Measurements from ENCODE around the gene HS3ST4.
A peak's percentile ranks its signal among the peaks of the same experiment; 100 is the strongest.
"Not testable (repeated sequence)": the region's sequence is repeated elsewhere in the genome, so short reads cannot be mapped to it uniquely, and the experiment has no call there.

Gene HS3ST4

DNA sequence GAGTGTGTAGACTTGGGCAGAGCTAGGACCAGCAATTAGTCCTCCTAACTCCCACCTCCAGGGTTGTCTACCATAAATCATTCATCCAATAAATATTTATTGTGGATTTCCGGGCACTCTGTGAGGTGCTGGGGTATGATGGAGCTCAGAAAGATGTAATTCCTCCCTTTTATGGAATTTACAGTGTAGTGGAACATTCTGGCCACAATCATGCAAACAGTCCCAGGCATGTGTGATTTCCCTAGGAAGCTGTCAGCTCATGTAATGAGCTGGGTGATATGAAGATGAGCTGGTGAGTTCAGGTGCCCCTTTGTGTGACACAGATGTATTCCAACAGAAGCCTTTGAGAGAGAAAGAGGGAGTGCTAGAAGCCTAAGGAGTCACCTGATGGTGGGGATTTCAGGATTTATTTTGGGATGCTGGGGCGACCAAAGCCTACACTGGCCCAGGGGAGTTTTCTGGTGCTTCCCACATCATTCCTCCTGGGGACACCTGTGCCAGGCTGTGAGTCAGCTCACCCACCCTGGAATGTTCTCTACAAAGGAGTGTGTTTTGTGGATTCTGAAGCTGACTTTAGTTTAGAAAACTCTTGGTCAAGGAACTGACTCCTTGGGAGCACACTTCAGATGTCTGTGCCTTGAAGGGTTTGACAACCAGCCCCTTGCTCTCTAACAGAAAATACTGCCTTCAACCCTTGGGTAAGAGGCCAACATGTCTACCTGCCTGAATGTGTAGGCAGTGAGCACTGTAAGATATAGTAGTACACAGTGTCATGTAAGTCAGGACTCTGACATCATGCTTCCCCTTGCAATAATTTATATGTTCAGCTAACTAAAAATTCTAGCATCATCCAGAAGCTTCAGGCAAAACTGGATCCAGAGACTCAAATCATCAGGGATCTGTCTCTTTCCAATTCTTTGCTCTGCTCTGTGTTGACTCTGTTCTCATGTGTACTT lies 42.9 kb downstream of the HS3ST4 start:
- DNase-seq = no peak

DNA sequence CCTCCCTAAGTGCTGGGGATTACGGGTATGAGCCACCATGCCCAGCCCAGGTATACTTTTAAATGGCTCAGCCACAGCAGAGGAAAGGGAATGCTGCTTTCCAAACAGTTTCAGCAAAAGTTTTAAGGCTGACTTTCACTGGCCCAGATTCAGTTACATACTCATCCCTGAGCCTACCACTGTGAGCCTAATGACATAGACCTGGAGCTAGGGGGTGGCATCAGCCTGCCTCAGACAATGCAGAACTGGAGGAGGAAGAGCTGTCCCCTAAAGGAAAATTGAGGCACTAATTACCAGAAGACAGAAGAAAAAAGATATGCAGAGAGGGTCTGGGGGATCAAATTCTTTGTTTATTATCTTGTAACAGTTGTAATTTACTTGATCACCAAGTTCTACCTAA lies 43.9 kb downstream of the HS3ST4 start:
- DNase-seq = no peak

DNA sequence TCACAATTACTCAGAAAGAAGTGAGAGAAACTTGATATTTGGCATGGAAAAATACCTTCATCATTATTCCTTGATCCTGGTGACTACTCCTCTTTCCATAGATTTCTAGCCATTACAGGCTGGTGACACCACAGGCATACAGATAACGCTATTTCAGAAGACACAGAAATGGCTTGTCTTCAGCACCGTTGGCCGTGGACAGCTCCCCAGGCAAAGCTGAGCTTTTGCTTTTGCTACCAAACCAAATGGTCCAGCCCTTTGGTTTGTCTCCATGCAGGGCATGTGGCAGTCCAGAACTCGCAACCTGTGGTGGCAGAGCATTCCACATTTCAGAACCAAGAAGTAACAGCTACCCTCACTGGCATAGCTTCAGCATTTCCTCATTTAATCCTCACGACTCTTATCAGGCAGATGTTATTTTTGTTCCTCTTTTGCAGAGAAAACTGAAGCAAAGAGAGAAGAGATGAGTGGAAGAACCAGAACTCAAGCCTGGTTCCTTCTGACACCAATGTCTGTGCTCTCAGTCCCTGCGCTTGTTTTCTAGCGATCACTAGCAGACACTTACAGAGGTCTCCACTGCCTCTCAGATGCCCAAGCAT lies 55.5 kb downstream of the HS3ST4 start:
- DNase-seq = no peak

DNA sequence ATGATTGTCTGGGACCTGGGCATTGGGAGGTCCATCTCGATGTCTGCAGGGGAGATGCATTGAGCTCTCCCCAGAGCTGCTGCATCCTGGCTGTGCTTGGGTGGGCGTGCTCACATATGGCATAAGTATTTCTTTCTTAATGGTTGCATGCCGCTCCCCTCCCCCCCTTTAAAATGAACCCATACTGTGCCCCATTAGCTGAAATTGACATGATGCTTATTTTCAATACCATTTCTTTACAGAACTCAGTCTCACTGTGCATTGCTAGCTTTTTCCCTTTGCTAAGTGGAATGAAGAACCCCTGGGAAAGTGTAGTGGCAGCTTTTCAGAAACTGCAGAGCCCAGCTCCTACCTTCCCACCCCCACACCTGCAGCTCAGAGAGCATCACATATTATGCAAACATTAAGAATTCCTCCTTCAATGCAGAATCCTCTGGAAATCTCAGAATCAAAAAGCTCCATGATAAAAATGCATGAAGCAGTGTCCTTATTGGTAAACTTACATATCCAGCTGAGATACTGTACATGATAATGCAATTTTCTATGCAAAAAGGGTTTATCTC lies 56.4 kb downstream of the HS3ST4 start:
- no peak for DNase-seq

DNA sequence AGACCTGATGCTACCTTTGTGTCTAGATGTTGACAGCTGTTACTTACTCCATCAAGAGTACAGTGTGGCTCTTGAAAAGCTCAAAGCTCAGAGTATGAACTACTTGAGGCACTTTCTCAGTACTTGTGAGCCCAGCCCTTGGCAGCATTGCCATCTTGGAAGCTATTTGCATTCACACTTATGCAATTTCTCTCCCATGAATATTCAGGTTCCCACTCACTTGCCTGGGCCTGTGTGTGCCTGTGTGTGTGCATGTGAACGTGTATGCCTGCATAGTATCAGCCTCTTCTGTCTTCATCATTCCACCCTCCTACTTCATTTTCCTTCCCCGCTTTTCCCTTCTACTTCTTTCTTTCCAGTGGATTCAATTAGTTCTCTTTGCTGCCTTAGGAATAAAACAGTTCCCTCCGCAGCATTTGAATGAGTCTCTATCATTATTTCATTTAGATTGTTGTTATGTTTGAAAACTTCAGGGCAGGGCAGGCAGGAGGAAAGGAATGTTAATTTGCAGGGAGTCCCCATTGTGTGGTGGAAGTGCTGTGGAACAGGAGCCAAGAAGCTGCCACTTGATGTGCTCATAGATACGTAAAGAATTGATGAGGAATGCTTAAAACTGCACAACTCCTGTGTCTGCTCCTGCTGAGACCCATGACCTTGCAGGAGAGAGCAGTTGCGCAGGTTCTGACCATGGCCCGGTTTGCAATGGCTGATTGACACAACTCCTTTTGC lies 58.9 kb downstream of the HS3ST4 start:
- DNase-seq = peak in 1 of 2 donors; percentile 9

DNA sequence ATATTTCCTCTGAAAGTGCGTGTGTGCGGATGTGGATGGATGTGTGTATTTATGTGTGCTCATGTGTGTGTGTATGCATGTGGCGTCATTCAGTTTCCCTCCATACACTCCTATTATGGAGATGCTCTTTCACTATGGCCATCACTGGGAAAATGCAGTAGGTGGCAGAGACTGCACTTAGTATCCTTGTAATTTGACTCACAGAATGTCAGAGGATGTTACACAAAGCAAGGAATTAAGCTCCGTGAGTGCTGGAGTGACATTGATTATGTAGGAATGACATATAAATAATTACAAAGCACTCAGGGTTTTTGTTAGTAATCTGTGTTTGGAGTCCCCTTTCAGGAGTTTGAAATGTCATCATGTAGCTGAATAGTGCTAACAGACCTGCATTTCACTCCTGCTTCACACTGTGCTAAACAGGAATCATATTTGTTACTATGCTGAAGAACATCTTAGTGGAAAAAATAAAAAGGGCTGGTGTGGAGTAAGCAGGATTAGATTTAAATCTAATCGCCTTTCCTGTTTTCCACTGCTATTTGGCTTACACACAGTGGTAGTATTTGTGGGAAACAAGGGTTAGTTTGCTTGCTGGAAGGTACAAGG lies 59.6 kb downstream of the HS3ST4 start:
- DNase-seq = no peak

DNA sequence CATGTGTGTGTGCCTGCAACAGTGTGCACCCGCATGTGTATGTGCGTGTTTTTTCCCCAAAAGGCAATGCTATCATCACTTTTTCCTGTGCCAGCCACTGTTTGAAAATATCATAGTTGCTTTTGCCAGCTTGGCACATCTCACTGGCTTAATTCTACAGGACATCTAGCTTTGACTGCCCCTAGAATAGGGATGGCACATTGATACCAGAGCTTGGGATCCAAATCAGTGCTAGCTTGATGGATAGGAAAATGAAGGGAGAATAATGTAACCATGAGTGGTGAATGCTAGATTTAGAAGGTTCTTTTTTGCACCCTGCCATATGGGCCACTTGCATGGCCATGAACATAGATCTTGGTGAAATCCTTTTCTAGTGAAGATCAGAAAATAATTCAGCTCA lies 72.7 kb downstream of the HS3ST4 start:
- DNase-seq = no peak

DNA sequence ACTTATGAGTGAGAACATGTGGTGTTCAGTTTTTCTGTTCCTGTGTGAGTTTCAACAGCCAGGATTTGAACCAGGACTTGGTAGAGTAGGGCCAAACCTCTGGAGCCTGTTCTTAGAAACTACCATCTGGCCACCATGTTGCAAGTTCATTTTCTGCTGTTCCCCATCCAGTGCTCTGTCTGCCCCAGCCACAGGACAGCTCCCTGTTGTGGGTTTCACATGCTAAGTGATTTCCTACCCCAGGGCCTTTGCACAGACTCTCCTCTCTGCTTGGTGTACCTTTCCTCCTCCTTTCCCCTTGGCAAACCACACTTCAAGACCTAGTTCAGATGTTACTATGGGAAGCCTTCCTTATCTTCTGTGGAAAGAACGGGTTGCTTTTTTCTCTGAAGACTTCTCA lies 79.5 kb downstream of the HS3ST4 start:
- no peak for DNase-seq

DNA sequence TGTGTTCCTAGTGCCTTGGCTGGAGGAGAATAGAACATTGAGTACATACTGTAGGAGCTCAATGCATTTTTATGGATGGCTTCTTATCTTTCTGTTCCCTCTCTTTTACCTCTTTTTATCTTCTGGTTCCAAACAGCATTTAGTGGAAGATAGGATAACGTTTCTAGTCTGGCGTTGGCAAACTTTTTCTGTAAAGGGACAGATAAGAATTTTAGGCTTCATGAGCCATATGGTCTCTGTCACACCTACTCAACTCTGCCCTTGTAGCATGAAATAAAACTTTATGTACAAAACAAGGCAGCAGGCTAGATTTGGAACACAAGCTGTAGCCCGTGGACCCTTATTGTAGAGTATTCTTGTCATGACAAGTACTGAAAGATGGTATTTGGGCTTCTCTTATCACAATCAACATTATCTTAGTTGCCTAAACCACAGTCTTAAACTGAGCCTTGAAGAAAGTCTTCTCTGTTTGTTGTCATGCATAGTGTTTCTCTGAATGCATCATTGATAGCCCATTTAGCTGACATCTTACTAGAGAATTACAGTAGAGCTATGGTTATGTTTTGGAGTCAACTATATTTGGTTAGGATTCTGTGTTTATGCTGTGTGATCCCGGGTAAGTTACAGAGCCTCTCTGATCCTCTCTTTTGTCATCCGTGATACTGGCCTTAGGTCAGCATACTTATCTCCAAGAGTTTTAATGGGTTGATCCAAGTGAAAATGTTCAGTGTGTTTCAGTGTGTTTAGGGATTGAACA lies 80.2 kb downstream of the HS3ST4 start:
- DNase-seq = no peak

DNA sequence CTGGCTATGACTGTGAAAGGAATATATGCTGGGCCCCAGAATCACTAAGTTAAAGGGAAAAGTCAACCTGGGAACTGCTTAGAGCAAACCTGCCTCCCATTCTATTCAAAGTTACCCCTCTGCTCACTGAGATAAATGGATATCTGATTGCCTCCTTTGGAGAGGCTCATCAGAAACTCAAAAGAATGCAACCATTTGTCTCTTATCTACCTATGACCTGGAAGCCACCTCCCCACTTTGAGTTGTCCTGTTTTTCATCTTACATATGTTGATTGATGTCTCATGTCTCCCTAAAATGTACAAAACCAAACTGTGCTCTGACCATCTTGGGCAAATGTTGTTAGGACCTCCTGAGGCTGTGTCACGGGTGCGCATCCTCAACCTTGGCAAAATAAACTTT lies 84.5 kb downstream of the HS3ST4 start:
- not testable (repeated sequence) for DNase-seq

DNA sequence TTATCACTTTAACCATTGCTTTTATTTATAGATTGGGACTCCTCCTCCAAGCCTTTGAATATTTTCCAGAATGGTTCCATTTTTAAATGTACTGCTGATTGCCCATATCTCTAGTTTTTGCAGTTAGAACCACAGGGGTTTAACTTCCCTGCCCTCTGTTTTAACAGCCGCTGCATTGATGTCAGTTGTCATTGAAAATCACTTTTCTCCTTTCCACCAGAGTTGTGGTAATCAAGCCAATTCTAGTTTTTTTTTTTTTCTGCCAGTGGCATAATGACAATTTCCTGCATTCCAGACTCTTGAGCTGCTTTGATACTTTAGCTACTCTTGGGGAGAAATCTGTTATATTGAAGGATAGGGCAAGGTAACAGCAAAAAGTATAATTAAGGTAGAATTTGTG lies 91.5 kb downstream of the HS3ST4 start:
- no peak for DNase-seq

DNA sequence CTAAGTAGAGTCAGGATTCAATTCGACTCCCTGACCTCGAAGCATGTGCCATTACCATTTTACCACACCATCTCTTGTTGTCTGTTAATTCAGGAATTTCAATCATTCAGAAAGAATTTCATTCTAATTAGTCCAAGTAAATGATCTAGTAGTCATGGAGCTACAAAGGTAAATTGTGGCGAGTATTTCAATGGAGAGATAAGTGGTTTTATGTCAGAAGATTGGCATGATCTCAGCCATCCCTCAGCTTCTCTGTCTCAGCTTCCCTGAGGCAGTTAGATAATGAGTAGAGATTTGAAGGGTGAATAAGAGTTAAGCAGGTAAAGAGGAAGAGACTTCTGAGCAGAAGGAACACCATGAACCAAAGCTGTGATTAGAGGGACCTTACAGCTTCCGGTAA lies 93.6 kb downstream of the HS3ST4 start:
- no peak for DNase-seq

DNA sequence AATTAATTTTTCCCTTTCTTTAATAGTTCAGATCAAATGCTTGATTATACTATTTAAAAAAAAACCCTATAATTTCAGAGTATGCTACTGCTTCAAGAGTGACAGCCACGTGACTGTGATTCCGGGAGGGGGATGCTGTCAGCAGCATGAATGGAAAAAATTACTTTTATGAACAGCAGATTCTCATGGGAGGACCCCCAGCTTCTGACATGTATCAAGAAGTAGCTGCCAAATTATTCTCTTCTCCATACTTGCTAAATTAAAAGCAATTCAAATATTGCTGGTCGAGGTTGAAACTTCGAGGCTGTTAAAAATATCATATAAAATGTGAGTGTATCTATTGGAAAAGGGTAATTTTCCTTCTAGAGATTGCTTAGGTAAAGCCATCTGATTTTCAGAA lies 95.0 kb downstream of the HS3ST4 start:
- DNase-seq = no peak

DNA sequence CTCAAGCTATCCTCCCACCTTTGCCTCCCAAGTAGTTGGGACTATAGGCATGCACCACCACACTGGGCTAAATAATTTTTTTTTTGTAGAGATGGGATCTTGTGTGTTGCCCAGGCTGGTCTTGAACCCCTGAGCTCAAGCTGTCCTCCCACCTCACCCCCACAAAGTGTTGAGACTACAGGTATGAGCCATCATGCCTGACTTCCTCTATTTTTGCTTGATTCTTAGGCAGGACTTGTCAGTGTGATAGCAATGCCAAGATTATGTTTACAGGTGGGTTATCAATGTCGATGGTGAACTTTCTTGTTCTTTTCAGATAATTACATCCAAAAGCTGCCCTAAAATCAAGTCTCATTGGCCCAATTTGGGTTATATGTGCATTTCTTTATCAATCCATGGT lies 96.9 kb downstream of the HS3ST4 start:
- no peak for DNase-seq

DNA sequence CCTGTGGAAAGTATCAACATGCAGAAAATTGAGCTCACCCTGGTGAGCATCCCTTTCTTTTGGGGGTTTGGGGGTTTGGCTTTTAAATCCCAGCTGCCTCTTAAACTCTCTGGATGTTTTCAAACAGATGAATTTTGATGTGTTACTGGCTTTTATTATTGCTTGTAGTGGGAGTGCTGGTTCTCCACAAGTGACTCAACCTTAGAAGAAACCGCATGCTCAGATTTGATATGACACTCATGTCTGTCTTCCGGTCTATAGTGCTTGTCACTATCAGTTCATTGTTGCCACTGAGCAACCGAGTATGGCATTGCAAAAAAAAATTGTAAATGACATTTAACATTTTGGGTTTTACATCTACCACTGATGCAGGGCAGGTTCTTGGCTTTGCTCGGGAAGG lies 104.5 kb downstream of the HS3ST4 start:
- DNase-seq = no peak

DNA sequence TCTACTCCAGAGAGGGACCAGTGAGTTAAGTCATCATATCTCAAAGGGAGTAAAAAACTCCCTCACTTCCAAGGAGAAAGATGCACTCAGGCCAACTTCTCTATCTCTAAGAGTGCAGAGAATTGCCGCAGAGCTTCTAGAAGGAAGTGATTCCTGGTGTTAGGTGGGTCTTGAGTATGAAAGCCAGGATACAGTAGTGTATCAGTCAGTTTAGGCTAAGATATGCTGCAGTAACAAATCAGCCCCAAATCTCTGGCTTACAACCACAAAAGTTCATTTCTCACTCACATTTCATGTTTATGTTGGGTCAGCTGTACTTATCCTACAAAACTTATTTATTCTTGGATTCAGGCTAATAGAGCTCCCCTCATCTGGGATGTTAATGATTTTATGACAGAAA lies 106.3 kb downstream of the HS3ST4 start:
- no peak for DNase-seq

DNA sequence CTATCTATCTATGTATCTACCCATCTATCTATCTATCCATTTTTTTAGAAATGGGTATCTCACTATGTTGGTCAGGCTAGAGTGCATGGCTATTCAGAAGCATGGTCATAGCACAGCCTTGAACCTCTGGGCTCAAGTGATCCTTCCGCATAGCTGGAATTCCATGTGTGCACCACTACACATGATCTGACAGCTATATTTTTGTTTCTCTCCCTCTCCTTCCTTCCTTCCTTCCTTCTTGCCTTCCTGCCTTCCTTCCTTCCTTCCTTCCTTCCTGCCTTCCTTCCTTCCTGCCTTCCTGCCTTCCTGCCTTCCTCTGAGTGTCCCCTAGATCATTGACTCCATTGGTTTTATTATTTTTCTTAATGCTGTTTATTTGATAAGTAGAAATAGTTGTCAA lies 108.1 kb downstream of the HS3ST4 start:
- DNase-seq = no peak

DNA sequence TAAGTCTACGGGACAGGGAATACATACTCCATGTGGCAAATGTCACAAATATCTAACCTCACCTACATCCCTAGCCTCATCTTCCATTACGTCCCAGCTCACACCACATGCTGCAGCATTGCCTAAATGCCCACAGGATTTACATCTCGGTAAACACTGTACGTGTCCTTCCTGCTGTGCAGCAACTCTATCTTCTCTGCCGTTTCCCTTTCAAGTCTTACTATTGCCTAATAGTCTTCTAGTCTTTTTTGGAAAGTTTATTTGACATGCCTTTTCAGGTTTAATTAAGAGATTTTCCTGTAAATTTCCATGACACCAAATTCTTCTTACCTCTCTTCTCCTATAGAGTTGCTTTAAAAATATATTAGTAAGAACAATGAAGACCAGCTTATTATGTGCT lies 120.5 kb downstream of the HS3ST4 start:
- no peak for DNase-seq

DNA sequence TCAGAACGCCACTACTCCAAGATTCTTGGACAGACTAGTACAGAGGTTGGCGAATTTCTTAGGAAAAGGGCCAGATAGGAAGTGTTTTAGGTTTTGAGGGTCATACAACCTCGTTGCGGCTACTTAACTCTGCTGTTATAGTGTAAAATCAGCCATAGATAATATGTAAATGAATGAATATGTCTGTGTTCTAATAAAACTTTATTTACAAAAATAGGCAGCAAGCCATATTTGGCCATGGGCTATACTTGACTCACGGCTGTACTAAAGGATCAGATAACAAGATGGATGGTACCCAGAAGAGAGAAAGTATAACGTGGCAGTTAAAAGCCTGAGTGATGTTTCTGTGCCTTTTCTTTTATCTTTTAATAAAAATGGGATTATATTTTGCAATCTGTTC lies 125.5 kb downstream of the HS3ST4 start:
- no peak for DNase-seq

DNA sequence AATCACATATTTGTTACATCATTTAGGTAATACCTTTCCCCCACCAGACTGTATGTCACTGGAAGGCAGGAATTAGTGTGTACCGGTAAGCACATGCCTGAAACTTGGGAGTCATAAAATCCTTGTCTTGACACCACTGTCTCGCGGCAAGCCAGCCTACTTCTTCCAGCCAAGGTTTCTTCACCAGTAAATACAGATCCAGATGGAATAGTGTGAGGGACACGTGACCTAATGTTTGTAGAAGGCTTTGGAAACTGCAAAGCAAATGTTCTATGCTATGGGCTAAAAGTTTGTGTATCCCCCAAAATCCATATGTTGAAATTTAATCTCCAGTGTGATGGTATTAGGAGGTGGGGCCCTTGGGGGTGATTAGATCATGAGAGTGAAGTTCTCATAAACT lies 126.1 kb downstream of the HS3ST4 start:
- DNase-seq = no peak

DNA sequence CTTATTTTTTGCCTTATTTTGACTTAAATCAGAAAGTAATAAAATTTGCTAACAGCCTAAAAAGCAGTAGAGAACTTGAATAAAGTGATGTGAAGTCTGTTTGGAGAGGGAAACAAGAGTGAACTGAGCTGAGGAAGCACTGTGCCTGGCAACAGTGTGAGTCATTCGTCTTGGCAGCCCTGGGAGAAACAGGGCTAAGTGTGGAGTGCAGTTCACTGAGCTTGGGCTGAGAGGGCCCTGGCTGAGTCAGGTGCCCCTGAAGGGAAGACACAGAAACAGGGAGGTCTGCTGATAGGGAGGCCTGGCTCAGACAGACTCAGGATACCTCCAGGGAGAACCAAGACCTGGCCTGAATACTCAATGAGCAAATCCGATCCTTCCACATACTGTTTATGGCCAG lies 132.1 kb downstream of the HS3ST4 start:
- DNase-seq = no peak

DNA sequence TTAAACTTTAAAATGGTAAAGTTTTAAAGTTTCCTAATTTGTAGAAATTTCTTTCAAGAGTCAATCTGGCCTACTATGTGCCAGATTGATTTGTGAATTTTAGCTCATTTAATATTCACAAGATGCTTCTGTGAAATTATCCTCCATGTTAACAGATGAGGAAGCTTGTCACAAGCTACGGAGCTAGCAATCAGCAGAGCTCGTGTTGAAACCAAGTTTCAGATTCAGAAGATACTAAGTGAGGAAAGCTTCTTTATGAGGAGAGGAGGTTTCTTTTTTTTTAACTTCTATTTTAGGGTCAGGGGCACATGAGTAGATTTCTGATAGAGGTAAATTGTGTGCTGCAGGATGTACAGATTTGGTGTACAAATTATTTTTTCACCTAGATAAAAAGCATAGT lies 135.9 kb downstream of the HS3ST4 start:
- no peak for DNase-seq
